HEK293 (cell line): ENCODE data around the gene MAP1A.

ENCODE experiments used
- CTCF ChIA-PET: fragments of 350-600 bp; formaldehyde crosslinking; extraction: SDS; loops from one replicate; lab custom pipeline; 2021; ENCODE audit warnings: antibody characterized with exemption; lab: Yijun Ruan, JAX
- POLR2A ChIA-PET: fragments of 300-600 bp; formaldehyde crosslinking; extraction: SDS; loops from one replicate; lab custom pipeline; 2020; ENCODE audit warnings: antibody characterized with exemption, inconsistent platforms; lab: Yijun Ruan, JAX
- H3K27ac ChIP-seq: fragments of 200-500 bp; sonication (Bioruptor generic); 2 replicates; pipeline ENCODE4 v1.5.1; 2014; ENCODE audit warnings: low read depth, low read length, control low read depth, inconsistent platforms; ENCODE audit errors: extremely low read depth
- H3K36me3 ChIP-seq, 2 experiments: fragments of 200-500 bp in 1 of 2; sonication (Bioruptor generic) in 1 of 2; 1 replicate in 1 of 2; 2 replicates in 1 of 2; pipeline ENCODE4 v1.5.1; 2014 to 2017; ENCODE audit warnings: inconsistent platforms in 2 of 2, low read length in 2 of 2; ENCODE audit not compliant: control insufficient read depth in 2 of 2, insufficient read depth in 1 of 2
- H3K4me1 ChIP-seq: fragments of 200-500 bp; sonication (Bioruptor generic); 2 replicates; pipeline ENCODE4 v1.5.1; 2014; ENCODE audit warnings: mild to moderate bottlenecking, low read length, inconsistent platforms; ENCODE audit not compliant: control insufficient read depth, insufficient read depth
- H3K4me3 ChIP-seq: 2 replicates; pipeline ENCODE4 v1.5.1; 2011; ENCODE audit warnings: low read depth, mild to moderate bottlenecking, control low read depth, low read length, moderate library complexity
- H3K9me3 ChIP-seq: fragments of 200-500 bp; sonication (Bioruptor generic); 2 replicates; pipeline ENCODE4 v1.5.1; 2014; ENCODE audit warnings: low read depth, low read length, inconsistent platforms; ENCODE audit not compliant: control insufficient read depth, insufficient read depth
- SP3 ChIP-seq: fragments of 450-650 bp; formaldehyde crosslinking; IDR thresholded peaks from 2 replicates; pipeline ENCODE4 v1.5.1; 2016; ENCODE audit warnings: missing biosample characterization, missing genetic modification characterization
- TCF7L2 ChIP-seq: IDR thresholded peaks from 2 replicates; pipeline ENCODE4 v1.6.1; 2011; ENCODE audit warnings: low read depth, mild to moderate bottlenecking, inconsistent platforms, low read length, moderate library complexity, borderline replicate concordance
- ZBTB1 ChIP-seq: fragments of 450-650 bp; formaldehyde crosslinking; IDR thresholded peaks from 2 replicates; pipeline ENCODE4 v1.5.1; 2016; ENCODE audit warnings: missing biosample characterization, missing genetic modification characterization
- ZBTB7A ChIP-seq: fragments of 450-650 bp; formaldehyde crosslinking; IDR thresholded peaks from 2 replicates; pipeline ENCODE4 v1.5.1; 2016; ENCODE audit warnings: low read depth, missing biosample characterization, missing genetic modification characterization
- ZBTB8A ChIP-seq: fragments of 450-650 bp; formaldehyde crosslinking; IDR thresholded peaks from 2 replicates; pipeline ENCODE4 v1.5.1; 2016; ENCODE audit warnings: missing biosample characterization, missing genetic modification characterization
- ZNF112 ChIP-seq: fragments of 450-650 bp; formaldehyde crosslinking; IDR thresholded peaks from 2 replicates; pipeline ENCODE4 v1.5.0; 2017; ENCODE audit warnings: missing biosample characterization, missing genetic modification characterization
- ZNF121 ChIP-seq: fragments of 450-650 bp; formaldehyde crosslinking; IDR thresholded peaks from 2 replicates; pipeline ENCODE4 v1.5.1; 2016; ENCODE audit warnings: missing biosample characterization, missing genetic modification characterization
- ZNF214 ChIP-seq: fragments of 450-650 bp; formaldehyde crosslinking; IDR thresholded peaks from 2 replicates; pipeline ENCODE4 v1.5.1; 2017; ENCODE audit warnings: missing biosample characterization, mild to moderate bottlenecking, missing genetic modification characterization, borderline replicate concordance
- ZNF404 ChIP-seq: fragments of 450-650 bp; formaldehyde crosslinking; IDR thresholded peaks from 2 replicates; pipeline ENCODE4 v1.5.1; 2017; ENCODE audit warnings: missing biosample characterization, missing genetic modification characterization
- ZNF571 ChIP-seq: fragments of 450-650 bp; formaldehyde crosslinking; IDR thresholded peaks from 2 replicates; pipeline ENCODE4 v1.5.0; 2017; ENCODE audit warnings: missing biosample characterization, missing genetic modification characterization
- ZNF621 ChIP-seq: fragments of 450-650 bp; formaldehyde crosslinking; IDR thresholded peaks from 2 replicates; pipeline ENCODE4 v1.5.1; 2017; ENCODE audit warnings: missing biosample characterization, missing genetic modification characterization
- ZNF623 ChIP-seq: fragments of 450-650 bp; formaldehyde crosslinking; IDR thresholded peaks from 2 replicates; pipeline ENCODE4 v1.5.1; 2016; ENCODE audit warnings: missing biosample characterization, missing genetic modification characterization
- ZNF629 ChIP-seq: fragments of 450-650 bp; formaldehyde crosslinking; IDR thresholded peaks from 2 replicates; pipeline ENCODE4 v1.5.1; 2017; ENCODE audit warnings: missing biosample characterization, missing genetic modification characterization
- ZNF660 ChIP-seq: fragments of 450-650 bp; IDR thresholded peaks from 2 replicates; pipeline ENCODE4 v1.5.1; 2018; ENCODE audit warnings: missing biosample characterization, mild to moderate bottlenecking, missing genetic modification characterization
- ZNF701 ChIP-seq: fragments of 450-650 bp; formaldehyde crosslinking; IDR thresholded peaks from 2 replicates; pipeline ENCODE4 v1.5.1; 2016; ENCODE audit warnings: missing biosample characterization, missing genetic modification characterization
- ZNF777 ChIP-seq: fragments of 450-650 bp; formaldehyde crosslinking; IDR thresholded peaks from 2 replicates; pipeline ENCODE4 v1.5.1; 2017; ENCODE audit warnings: missing biosample characterization, missing genetic modification characterization, borderline replicate concordance
- TF ChIP-seq, protein P1 (sequence below): fragments of 450-650 bp; formaldehyde crosslinking; IDR thresholded peaks from 2 replicates; pipeline ENCODE4 v1.5.1; 2016; ENCODE audit warnings: missing biosample characterization, missing genetic modification characterization
- TF ChIP-seq, protein P2 (sequence below): IDR thresholded peaks from 2 replicates; pipeline ENCODE4 v1.6.1; 2011; ENCODE audit warnings: mild to moderate bottlenecking, low read depth, low read length, borderline replicate concordance

The MAP1A gene

DNA sequence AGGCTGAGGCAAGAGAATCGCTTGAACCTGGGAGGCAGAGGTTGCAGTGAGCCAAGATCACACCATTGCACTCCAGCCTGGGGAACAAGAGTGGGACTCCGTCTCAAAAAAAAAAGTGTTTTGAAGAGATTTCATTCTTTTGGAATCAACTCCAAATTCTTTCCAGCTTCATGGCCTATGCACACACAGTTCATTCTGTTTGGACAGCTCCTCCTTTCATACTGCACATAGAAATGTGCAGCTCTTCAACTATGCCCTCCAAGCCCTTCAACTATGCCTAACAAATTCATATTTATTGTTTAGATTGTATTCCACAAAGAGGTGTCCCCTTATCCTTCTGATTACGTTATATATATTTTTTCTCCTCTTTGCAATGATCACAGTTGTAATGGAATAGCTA, 28.6 kb upstream of the MAP1A start:
- H3K4me1 ChIP-seq: peaks cover 3% of the 10 kb centered on the region
- POLR2A ChIA-PET: interaction anchor here (0.9 kb wide), 1 partner anchor 22 kb away, joined by 5 read pairs; no protein-coding TSS in a partner anchor
- H3K36me3 ChIP-seq: peaks cover 23 to 50% of the 10 kb centered on the region in 2 experiments
- no peak overlapping the region for H3K27ac ChIP-seq
- TF ChIP-seq ZNF629 (tag by site-specific recombination): no peak
- TF ChIP-seq, protein P1, sequence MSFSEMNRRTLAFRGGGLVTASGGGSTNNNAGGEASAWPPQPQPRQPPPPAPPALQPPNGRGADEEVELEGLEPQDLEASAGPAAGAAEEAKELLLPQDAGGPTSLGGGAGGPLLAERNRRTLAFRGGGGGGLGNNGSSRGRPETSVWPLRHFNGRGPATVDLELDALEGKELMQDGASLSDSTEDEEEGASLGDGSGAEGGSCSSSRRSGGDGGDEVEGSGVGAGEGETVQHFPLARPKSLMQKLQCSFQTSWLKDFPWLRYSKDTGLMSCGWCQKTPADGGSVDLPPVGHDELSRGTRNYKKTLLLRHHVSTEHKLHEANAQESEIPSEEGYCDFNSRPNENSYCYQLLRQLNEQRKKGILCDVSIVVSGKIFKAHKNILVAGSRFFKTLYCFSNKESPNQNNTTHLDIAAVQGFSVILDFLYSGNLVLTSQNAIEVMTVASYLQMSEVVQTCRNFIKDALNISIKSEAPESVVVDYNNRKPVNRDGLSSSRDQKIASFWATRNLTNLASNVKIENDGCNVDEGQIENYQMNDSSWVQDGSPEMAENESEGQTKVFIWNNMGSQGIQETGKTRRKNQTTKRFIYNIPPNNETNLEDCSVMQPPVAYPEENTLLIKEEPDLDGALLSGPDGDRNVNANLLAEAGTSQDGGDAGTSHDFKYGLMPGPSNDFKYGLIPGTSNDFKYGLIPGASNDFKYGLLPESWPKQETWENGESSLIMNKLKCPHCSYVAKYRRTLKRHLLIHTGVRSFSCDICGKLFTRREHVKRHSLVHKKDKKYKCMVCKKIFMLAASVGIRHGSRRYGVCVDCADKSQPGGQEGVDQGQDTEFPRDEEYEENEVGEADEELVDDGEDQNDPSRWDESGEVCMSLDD (tag by site-specific recombination): no peak
- no peak for TF ChIP-seq ZNF660
- TF ChIP-seq ZNF777 (tag by site-specific recombination): no peak
- no peak for TF ChIP-seq ZNF571 (tag by site-specific recombination)
- no peak for TF ChIP-seq ZNF701 (tag by site-specific recombination)
- TF ChIP-seq SP3: no peak
- TF ChIP-seq ZNF623: no peak
- no peak for TF ChIP-seq ZNF404 (tag by site-specific recombination)
- TF ChIP-seq, protein P2, sequence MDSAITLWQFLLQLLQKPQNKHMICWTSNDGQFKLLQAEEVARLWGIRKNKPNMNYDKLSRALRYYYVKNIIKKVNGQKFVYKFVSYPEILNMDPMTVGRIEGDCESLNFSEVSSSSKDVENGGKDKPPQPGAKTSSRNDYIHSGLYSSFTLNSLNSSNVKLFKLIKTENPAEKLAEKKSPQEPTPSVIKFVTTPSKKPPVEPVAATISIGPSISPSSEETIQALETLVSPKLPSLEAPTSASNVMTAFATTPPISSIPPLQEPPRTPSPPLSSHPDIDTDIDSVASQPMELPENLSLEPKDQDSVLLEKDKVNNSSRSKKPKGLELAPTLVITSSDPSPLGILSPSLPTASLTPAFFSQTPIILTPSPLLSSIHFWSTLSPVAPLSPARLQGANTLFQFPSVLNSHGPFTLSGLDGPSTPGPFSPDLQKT: no peak
- no peak for TF ChIP-seq ZNF621 (tag by site-specific recombination)
- no peak for TF ChIP-seq ZBTB7A
- TF ChIP-seq ZNF112 (tag by site-specific recombination): no peak
- TF ChIP-seq ZBTB1 (tag by site-specific recombination): no peak
- no peaks in the 10 kb centered on the region for H3K9me3 ChIP-seq
- CTCF ChIA-PET: interaction anchor here (0.9 to 1.5 kb wide), 4 partner anchors 18 to 289 kb away, joined by 3 to 6 read pairs (median 4); no protein-coding TSS in a partner anchor
- H3K4me3 ChIP-seq: no peak overlapping the region

DNA sequence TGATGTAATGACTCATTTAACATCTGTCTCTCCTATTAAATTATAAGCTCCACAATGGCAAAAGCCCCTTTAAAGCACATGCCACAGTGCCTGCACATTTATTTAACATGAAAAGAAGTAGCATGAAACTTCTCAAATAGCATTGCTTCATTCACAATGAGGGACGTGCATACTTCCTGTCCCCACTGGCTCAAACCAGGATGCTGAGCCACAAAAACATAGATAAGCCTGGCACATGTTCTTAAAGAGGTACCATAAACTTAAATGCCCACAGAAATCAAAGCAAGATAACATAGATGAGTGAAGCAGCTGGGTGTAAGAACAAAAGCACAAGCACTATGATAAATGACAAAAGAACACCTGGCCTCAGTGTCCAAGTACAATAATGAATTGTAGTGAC, 28.2 kb upstream of the MAP1A start:
- H3K4me1 ChIP-seq: peaks cover 7% of the 10 kb centered on the region
- H3K36me3 ChIP-seq: peaks cover 23 to 48% of the 10 kb centered on the region in 2 experiments
- no peak overlapping the region for H3K4me3 ChIP-seq
- ChIA-PET CTCF (interaction anchor here (0.9 to 1.5 kb wide), 4 partner anchors 19 to 289 kb away, joined by 3 to 6 read pairs (median 4); no protein-coding TSS in a partner anchor), POLR2A (interaction anchor here (0.9 kb wide), 1 partner anchor 21 kb away, joined by 5 read pairs; no protein-coding TSS in a partner anchor)
- H3K9me3 ChIP-seq: no peaks in the 10 kb centered on the region
- no peak overlapping the region for H3K27ac ChIP-seq
- no peak for TF ChIP-seq ZNF214

DNA sequence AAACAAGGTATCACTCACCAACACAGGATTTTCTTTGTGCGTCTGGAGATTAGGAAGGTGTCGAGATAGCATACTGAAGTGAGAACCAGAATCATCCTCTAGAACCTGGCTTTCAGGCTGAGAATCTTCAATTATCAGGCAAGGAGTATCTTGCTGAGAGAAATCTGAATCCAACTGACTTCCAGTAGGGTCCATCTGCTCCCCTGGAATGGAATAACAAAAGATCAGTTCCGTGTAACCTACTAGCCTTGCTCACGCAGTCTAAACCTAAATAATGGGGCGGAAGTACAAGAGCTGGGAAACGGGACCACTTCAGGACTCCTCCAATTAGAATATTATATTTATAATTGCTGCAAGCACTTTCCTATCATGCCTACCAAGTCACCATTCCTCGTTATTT, 25.1 kb upstream of the MAP1A start:
- no peaks in the 10 kb centered on the region for H3K9me3 ChIP-seq
- CTCF ChIA-PET: interaction anchor here (1.2 kb wide), 1 partner anchor 19 kb away, joined by 6 read pairs; no protein-coding TSS in a partner anchor
- H3K27ac ChIP-seq: no peak overlapping the region
- POLR2A ChIA-PET: interaction anchor here (1.9 kb wide), 1 partner anchor 18 kb away, joined by 17 read pairs; no protein-coding TSS in a partner anchor
- H3K36me3 ChIP-seq: peaks cover 19 to 39% of the 10 kb centered on the region in 2 experiments
- H3K4me3 ChIP-seq: peak overlapping the region; percentile 88
- TF ChIP-seq ZBTB8A (tag by site-specific recombination) (no peak), ZNF121 (tag by site-specific recombination) (no peak), TCF7L2 (no peak)
- peaks cover 10% of the 10 kb centered on the region for H3K4me1 ChIP-seq
